Activated naive CD8-positive, alpha-beta T cell (primary cell): ENCODE measurements around the gene HKDC1.
"Not testable (repeated sequence)": the region's sequence is repeated elsewhere in the genome, so short reads cannot be mapped to it uniquely, and the experiment has no call there.

Experiments used
- H3K27ac Mint-ChIP-seq: one replicate; pipeline ENCODE4 v1.8.0; 2021; ENCODE audit warnings: mixed read lengths
- H3K27me3 Mint-ChIP-seq: one replicate; pipeline ENCODE4 v1.8.0; 2021; ENCODE audit warnings: mixed read lengths
- H3K36me3 Mint-ChIP-seq: one replicate; pipeline ENCODE4 v1.8.0; 2021; ENCODE audit warnings: mixed read lengths
- H3K4me1 Mint-ChIP-seq: one replicate; pipeline ENCODE4 v1.8.0; 2021; ENCODE audit warnings: low read depth, mixed read lengths
- H3K4me3 Mint-ChIP-seq: one replicate; pipeline ENCODE4 v1.8.0; 2021; ENCODE audit warnings: mild to moderate bottlenecking, mixed read lengths
- H3K9me3 Mint-ChIP-seq: one replicate; pipeline ENCODE4 v1.8.0; 2021; ENCODE audit warnings: low read depth, mixed read lengths

The HKDC1 gene

GRCh38 chr10:69243817-69244216 is 23.7 kb downstream of the HKDC1 start:
- Mint-ChIP-seq H3K9me3 (no peaks in the 10 kb centered on the region), H3K4me3 (no peak overlapping the region), H3K4me1 (no peaks in the 10 kb centered on the region), H3K27me3 (no peaks in the 10 kb centered on the region), H3K27ac (no peak overlapping the region), H3K36me3 (peaks cover 5% of the 10 kb centered on the region)

- no peaks in the 10 kb centered on the region for H3K4me1 Mint-ChIP-seq
Observed at GRCh38 chr10:69246036-69246435, 25.9 kb downstream of the HKDC1 start.

GRCh38 chr10:69246581-69247312 is 26.6 kb downstream of the HKDC1 start:
- no peaks in the 10 kb centered on the region for H3K9me3 Mint-ChIP-seq
- no peaks in the 10 kb centered on the region for H3K4me1 Mint-ChIP-seq
- H3K27ac Mint-ChIP-seq: no peak overlapping the region
- H3K27me3 Mint-ChIP-seq: no peaks in the 10 kb centered on the region
- peaks cover 8% of the 10 kb centered on the region for H3K36me3 Mint-ChIP-seq
- no peak overlapping the region for H3K4me3 Mint-ChIP-seq

More at GRCh38 chr10:69246036-69246435, 25.9 kb downstream of the HKDC1 start:
- Mint-ChIP-seq H3K4me3 (no peak overlapping the region), H3K9me3 (no peaks in the 10 kb centered on the region), H3K27ac (no peak overlapping the region), H3K27me3 (no peaks in the 10 kb centered on the region), H3K36me3 (peaks cover 8% of the 10 kb centered on the region)

GRCh38 chr10:69247313-69247710 is 27.2 kb downstream of the HKDC1 start:
- Mint-ChIP-seq H3K27me3 (no peaks in the 10 kb centered on the region), H3K27ac (no peak overlapping the region), H3K9me3 (no peaks in the 10 kb centered on the region), H3K4me1 (no peaks in the 10 kb centered on the region), H3K36me3 (peaks cover 8% of the 10 kb centered on the region), H3K4me3 (no peak overlapping the region)

DNA sequence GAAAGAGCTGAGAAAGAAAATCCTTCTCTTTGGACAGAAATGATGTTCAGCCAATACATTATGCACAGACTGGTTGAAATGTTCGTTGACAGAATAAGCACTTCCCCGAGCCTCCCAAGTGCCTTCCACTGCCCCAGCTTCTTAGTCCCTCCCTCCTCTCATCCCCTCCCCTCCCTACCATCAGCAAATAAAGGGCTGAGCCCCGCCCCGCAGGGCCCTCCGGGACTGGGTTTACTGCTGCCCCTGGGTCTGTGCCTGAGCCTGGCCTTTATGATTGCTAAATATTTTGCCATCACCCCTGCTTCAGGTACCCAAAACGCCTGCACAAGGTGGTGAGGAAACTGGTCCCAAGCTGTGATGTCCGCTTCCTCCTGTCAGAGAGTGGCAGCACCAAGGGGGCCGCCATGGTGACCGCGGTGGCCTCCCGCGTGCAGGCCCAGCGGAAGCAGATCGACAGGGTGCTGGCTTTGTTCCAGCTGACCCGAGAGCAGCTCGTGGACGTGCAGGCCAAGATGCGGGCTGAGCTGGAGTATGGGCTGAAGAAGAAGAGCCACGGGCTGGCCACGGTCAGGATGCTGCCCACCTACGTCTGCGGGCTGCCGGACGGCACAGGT is 28.1 kb downstream of the HKDC1 start:
- no peak overlapping the region for H3K27ac Mint-ChIP-seq
- no peaks in the 10 kb centered on the region for H3K4me1 Mint-ChIP-seq
- no peak overlapping the region for H3K4me3 Mint-ChIP-seq
- peaks cover 8% of the 10 kb centered on the region for H3K36me3 Mint-ChIP-seq
- no peaks in the 10 kb centered on the region for H3K9me3 Mint-ChIP-seq
- H3K27me3 Mint-ChIP-seq: no peaks in the 10 kb centered on the region

DNA sequence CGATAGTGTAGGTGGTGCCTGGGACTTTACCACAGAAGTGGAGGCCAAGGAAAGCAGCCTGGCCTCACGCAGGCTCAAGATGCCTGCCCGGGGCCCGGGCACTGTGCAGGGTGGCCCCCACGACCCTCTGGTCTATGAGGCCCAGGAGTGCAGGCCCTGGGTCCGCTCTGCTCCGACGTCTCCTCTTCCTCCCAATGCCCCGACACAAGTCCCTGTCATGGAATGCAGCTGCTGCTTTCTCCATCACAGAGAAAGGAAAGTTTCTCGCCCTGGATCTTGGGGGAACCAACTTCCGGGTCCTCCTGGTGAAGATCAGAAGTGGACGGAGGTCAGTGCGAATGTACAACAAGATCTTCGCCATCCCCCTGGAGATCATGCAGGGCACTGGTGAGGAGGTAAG is 29.9 kb downstream of the HKDC1 start:
- no peak overlapping the region for H3K27ac Mint-ChIP-seq
- no peaks in the 10 kb centered on the region for H3K27me3 Mint-ChIP-seq
- H3K9me3 Mint-ChIP-seq: no peaks in the 10 kb centered on the region
- no peaks in the 10 kb centered on the region for H3K4me1 Mint-ChIP-seq
- peaks cover 8% of the 10 kb centered on the region for H3K36me3 Mint-ChIP-seq
- H3K4me3 Mint-ChIP-seq: no peak overlapping the region

DNA sequence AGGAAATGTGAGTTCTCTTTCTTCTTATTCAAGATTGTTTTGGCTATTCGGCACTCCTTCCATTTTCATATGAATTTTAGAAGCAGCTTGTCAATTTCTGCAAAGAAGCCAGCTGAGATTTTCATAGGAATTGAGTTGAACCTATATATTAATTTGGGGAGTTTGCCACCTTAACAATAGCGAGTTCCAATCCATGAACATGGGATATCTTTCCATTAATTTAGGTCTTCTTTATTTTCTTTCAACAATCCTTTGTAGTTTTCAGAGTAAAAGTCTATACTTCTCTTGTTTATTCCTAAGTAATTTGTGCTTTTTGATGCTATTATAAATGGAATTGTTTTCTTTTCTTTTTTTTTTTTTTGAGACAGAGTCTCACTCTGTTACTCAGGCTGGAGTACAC is 31.3 kb downstream of the HKDC1 start:
- H3K9me3 Mint-ChIP-seq, H3K27me3 Mint-ChIP-seq, H3K27ac Mint-ChIP-seq, H3K4me3 Mint-ChIP-seq, H3K4me1 Mint-ChIP-seq, H3K36me3 Mint-ChIP-seq: not testable (repeated sequence)

DNA sequence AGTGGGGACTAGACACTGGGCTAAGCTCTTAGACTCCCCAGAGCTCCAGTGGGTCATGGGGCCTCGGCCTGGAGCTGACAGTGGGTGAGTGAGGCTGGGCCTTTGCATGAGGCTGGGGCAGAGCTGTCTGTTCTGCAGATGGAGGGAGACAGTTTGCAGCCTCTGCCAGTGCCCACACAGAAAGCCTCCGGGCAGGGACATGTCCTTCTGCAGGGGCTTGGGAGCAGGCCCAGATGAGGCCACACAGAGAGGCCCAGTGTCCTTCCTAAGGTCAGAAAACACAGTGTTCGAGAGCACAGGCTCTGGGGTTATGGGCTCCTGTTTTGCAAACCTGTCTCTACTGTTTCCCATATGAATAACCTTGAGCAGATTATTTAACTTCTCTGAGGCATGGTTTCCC is 33.0 kb downstream of the HKDC1 start:
- Mint-ChIP-seq H3K4me3 (no peak overlapping the region), H3K27me3 (no peaks in the 10 kb centered on the region), H3K36me3 (peaks cover 3% of the 10 kb centered on the region), H3K4me1 (no peaks in the 10 kb centered on the region), H3K9me3 (no peaks in the 10 kb centered on the region), H3K27ac (no peak overlapping the region)

GRCh38 chr10:69254877-69255276 is 34.7 kb downstream of the HKDC1 start:
- H3K27me3 Mint-ChIP-seq: no peaks in the 10 kb centered on the region
- H3K9me3 Mint-ChIP-seq: no peaks in the 10 kb centered on the region
- no peak overlapping the region for H3K27ac Mint-ChIP-seq
- no peak overlapping the region for H3K4me3 Mint-ChIP-seq
- no peaks in the 10 kb centered on the region for H3K4me1 Mint-ChIP-seq
- H3K36me3 Mint-ChIP-seq: peaks cover 2% of the 10 kb centered on the region

DNA sequence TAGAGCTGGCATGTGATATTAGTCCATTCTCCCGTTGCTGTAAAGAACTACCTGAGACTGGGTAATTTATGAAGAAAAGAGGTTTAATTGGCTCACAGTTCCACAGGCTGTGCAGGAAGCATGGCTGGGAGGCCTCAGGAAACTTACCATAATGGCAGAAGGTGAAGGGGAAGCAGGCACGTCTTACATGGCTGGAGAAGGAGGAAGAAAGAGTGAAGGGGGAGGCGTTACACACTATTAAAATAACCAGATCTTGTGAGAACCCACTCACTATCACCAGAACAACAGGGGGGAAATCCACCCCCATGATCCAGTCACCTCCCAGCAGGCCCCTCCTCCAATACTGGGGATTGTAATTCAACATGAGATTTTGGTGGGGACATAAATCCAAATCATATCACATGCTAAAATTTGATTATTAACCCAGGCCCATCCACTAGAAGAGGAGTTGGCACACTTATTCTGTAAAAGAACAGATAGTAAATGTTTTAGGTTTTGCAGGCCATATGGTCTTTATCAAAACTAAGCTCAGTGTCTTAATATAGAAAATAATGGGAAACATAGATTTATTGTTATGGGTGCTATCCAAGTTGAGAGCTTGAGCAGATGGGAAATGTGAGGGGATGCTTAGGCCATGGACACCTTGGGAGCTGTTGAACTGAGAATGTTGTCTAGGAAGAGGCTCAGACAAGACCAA is 39.6 kb downstream of the HKDC1 start:
- no peaks in the 10 kb centered on the region for H3K9me3 Mint-ChIP-seq
- H3K27ac Mint-ChIP-seq: no peak overlapping the region
- H3K4me3 Mint-ChIP-seq: no peak overlapping the region
- peaks cover 2% of the 10 kb centered on the region for H3K36me3 Mint-ChIP-seq
- no peaks in the 10 kb centered on the region for H3K27me3 Mint-ChIP-seq
- peaks cover 2% of the 10 kb centered on the region for H3K4me1 Mint-ChIP-seq

DNA sequence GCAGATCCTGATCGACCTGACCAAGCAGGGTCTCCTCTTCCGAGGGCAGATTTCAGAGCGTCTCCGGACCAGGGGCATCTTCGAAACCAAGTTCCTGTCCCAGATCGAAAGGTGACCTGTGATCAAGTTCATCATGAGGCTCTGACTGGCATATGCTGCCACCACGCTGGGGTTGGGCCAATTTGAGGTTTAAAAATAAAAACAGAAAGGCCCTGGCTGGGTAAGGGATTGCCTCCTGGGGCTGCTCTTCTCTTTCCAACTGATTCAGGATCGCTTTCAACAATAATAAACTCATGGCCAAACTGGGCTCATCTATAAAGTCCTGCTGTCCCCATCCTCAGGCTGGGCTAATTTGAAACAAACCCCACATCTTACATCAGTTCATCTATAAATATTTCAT is 41.1 kb downstream of the HKDC1 start:
- Mint-ChIP-seq H3K4me3 (no peak overlapping the region), H3K36me3 (peaks cover 2% of the 10 kb centered on the region), H3K27me3 (no peaks in the 10 kb centered on the region), H3K9me3 (no peaks in the 10 kb centered on the region), H3K4me1 (peaks cover 2% of the 10 kb centered on the region), H3K27ac (no peak overlapping the region)

GRCh38 chr10:69262292-69262751 is 42.2 kb downstream of the HKDC1 start:
- Mint-ChIP-seq H3K27ac (no peak overlapping the region), H3K27me3 (no peaks in the 10 kb centered on the region), H3K9me3 (no peaks in the 10 kb centered on the region), H3K4me3 (no peak overlapping the region), H3K4me1 (peaks cover 2% of the 10 kb centered on the region), H3K36me3 (peaks cover 2% of the 10 kb centered on the region)

DNA sequence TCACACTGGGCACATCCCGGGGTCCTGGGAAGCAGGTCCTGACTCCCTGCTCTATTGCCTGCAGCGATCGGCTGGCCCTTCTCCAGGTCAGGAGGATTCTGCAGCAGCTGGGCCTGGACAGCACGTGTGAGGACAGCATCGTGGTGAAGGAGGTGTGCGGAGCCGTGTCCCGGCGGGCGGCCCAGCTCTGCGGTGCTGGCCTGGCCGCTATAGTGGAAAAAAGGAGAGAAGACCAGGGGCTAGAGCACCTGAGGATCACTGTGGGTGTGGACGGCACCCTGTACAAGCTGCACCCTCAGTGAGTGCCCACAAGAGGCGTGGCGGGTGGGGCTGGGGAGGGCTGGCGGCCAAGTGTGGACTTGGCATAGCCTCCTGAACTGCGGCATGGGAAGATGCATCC is 45.4 kb downstream of the HKDC1 start:
- Mint-ChIP-seq H3K27ac (no peak overlapping the region), H3K4me3 (no peak overlapping the region)

GRCh38 chr10:69268761-69269416 is 48.8 kb downstream of the HKDC1 start:
- Mint-ChIP-seq H3K4me1 (peaks cover 2% of the 10 kb centered on the region), H3K36me3 (no peaks in the 10 kb centered on the region), H3K9me3 (no peaks in the 10 kb centered on the region), H3K4me3 (no peak overlapping the region), H3K27me3 (no peaks in the 10 kb centered on the region), H3K27ac (no peak overlapping the region)

More for the DNA sequence above, 45.4 kb downstream of the HKDC1 start:
- Mint-ChIP-seq H3K4me1 (peaks cover 2% of the 10 kb centered on the region), H3K27me3 (no peaks in the 10 kb centered on the region), H3K9me3 (no peaks in the 10 kb centered on the region), H3K36me3 (no peaks in the 10 kb centered on the region)

GRCh38 chr10:69269761-69270160 is 49.6 kb downstream of the HKDC1 start:
- Mint-ChIP-seq H3K27ac (no peak overlapping the region), H3K27me3 (no peaks in the 10 kb centered on the region), H3K36me3 (no peaks in the 10 kb centered on the region), H3K9me3 (no peaks in the 10 kb centered on the region), H3K4me1 (peaks cover 2% of the 10 kb centered on the region), H3K4me3 (no peak overlapping the region)
